GM18498 (cell line): ENCODE data around the gene FFAR1.

ENCODE experiments used
- ATAC-seq: cut with Tn5 transposase; IDR thresholded peaks from one replicate; pipeline ENCODE4 v1.9.1; 2021; ENCODE audit warnings: mild to moderate bottlenecking, moderate library complexity; ENCODE audit not compliant: unreplicated experiment

Gene FFAR1

GRCh38 chr19:35314858-35315470 lies 32.7 kb upstream of the FFAR1 start:
- no peak for ATAC-seq

- ATAC-seq: no peak
Observed at GRCh38 chr19:35315883-35316282, 31.8 kb upstream of the FFAR1 start.

GRCh38 chr19:35316560-35316959 lies 31.1 kb upstream of the FFAR1 start:
- ATAC-seq: no peak

- ATAC-seq: no peak
Observed at GRCh38 chr19:35317464-35318043, 30.1 kb upstream of the FFAR1 start.

- ATAC-seq: no peak
Observed at GRCh38 chr19:35318679-35319448, 28.8 kb upstream of the FFAR1 start.

GRCh38 chr19:35320065-35320713 lies 27.5 kb upstream of the FFAR1 start:
- ATAC-seq: no peak

GRCh38 chr19:35321291-35321690 lies 26.4 kb upstream of the FFAR1 start:
- ATAC-seq: no peak

- ATAC-seq: no peak
Observed at GRCh38 chr19:35322014-35322413, 25.7 kb upstream of the FFAR1 start.

- ATAC-seq: no peak
Observed at GRCh38 chr19:35327642-35328041, 20.1 kb upstream of the FFAR1 start.

GRCh38 chr19:35328851-35329285 lies 18.8 kb upstream of the FFAR1 start, which contains the start of gene CD22:
CD22 (plus strand) TSS chr19:35329187; CDS start chr19:35332041, 2,854 bp downstream.
- no peak for ATAC-seq

GRCh38 chr19:35329323-35329722 lies 18.4 kb upstream of the FFAR1 start:
- no peak for ATAC-seq

- peak; percentile 56 for ATAC-seq
Observed at GRCh38 chr19:35330475-35330874, 17.2 kb upstream of the FFAR1 start.

GRCh38 chr19:35331551-35332214 lies 16.0 kb upstream of the FFAR1 start:
- ATAC-seq: no peak

GRCh38 chr19:35332817-35333216 lies 14.9 kb upstream of the FFAR1 start:
- ATAC-seq: no peak

- no peak for ATAC-seq
Observed at GRCh38 chr19:35334144-35334753, 13.5 kb upstream of the FFAR1 start.

- ATAC-seq: no peak
Observed at GRCh38 chr19:35336166-35336955, 11.3 kb upstream of the FFAR1 start.

- ATAC-seq: no peak
Observed at GRCh38 chr19:35337097-35337983, 10.4 kb upstream of the FFAR1 start.

GRCh38 chr19:35337984-35338296 lies 9.8 kb upstream of the FFAR1 start:
- no peak for ATAC-seq

GRCh38 chr19:35340431-35340830 lies 7.3 kb upstream of the FFAR1 start:
- no peak for ATAC-seq
